ENCODE measurements around the gene GPR35. TPM values are rescaled to one million over a fixed set of nuclear protein-coding genes. Genes with fewer than 3 reads are reported as not detected.

Gene GPR35
- total RNA-seq, 2 donors from 2014 or later: 48.2 to 50.7 TPM

Other genes with a start within 250 kb of the GPR35 start
- gene GPC1, start 189.8 kb upstream of the GPR35 start, total RNA-seq: 1 to 10 TPM; 3.2 to 3.6 TPM
- gene ANKMY1, start 67.5 kb upstream of the GPR35 start, total RNA-seq: 10 to 100 TPM; 31.6 to 44.9 TPM
- gene DUSP28, start 65.1 kb upstream of the GPR35 start, total RNA-seq: 1 to 10 TPM; 7.1 to 7.3 TPM
- gene RNPEPL1, start 57.0 kb upstream of the GPR35 start, total RNA-seq: 10 to 100 TPM; 74.0 to 77.3 TPM
- gene CAPN10, start 38.7 kb upstream of the GPR35 start, total RNA-seq: 10 to 100 TPM; 36.9 to 43.7 TPM
- gene AQP12B, start 57.4 kb downstream of the GPR35 start, total RNA-seq: not detected
- gene AQP12A, start 66.4 kb downstream of the GPR35 start, total RNA-seq: not detected
- 10 to 100 TPM; 28.8 to 30.1 TPM for gene KIF1A, start 194.7 kb downstream of the GPR35 start, total RNA-seq
- gene AGXT, start 243.3 kb downstream of the GPR35 start, total RNA-seq: not detected

Data from activated T-cell treated with anti-CD3 and anti-CD28 coated beads, Interleukin-2, amount 50 U/mL, for 72 hours (primary cell).